K562 (cell line): ENCODE results near the gene TMEM45B.

Experiments used
- CTCF ChIP-seq, 3 experiments: IDR thresholded peaks in 2 of 3; conservative IDR thresholded peaks in 1 of 3; 2 replicates each; pipeline ENCODE4 v1.5.1; 2011 to 2012; ENCODE audit warnings: low read length in 3 of 3, mild to moderate bottlenecking in 3 of 3, control low read depth in 2 of 3, improper control_type of control experiment in 1 of 3, inconsistent platforms in 1 of 3, low read depth in 1 of 3, mixed read lengths in 1 of 3, moderate library complexity in 1 of 3; ENCODE audit not compliant: insufficient read depth in 2 of 3
- MAX ChIP-seq: sonication (generic); formaldehyde crosslinking; IDR thresholded peaks from 2 replicates; pipeline ENCODE4 v1.9.0; 2022; ENCODE audit warnings: mild to moderate bottlenecking, missing genetic modification reagents

GRCh38 chr11:129866311-129866710, 50.7 kb downstream of the TMEM45B start:
- TF ChIP-seq MAX (CRISPR knock-in tag) (no peak), CTCF (IDR thresholded peaks at IDR 0.05 in 2 of 3, conservative IDR thresholded peaks at IDR 0.05 in 1 of 3; ENCODE audit: insufficient read depth in 2 of 3, low read depth in 1 of 3, low read length in 3 of 3) (no peak)
